ENCODE data around the gene UGT1A8.

DNA sequence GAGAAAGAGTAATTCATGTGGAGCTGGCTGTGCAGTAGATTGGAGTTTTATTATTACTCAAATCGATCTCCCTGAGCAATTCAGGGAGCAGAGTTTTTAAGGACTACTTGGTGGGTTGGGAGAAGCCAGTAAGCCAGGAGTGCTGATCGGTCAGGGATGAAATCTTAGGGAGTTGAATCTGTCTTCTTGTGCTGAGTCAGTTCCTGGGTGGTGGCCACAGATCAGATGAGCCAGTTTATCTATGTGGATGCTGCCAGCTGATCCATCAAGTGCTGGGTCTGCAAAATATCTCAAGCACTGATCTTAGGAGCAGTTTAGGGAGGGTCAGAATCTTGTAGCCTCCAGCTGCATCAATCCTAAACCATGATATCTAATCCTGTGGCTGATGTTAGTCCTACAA lies 17.0 kb upstream of the UGT1A8 start:
- TF ChIP-seq POLR2AphosphoS5 (IDR thresholded peaks at IDR 0.05; ENCODE audit: insufficient read depth, low read depth, low read length) (no peak), CTCF (IDR thresholded peaks at IDR 0.05; ENCODE audit: extremely low read depth in 1 of 2, insufficient read depth in 1 of 2, low read depth in 1 of 2, low read length in 2 of 2) (no peak)

Measured in endothelial cell of umbilical vein (primary cell).